H1 (cell line): ENCODE data around the gene CD53. TPM values are rescaled to one million over a fixed set of nuclear protein-coding genes. Genes with fewer than 3 reads are reported as not detected.

ENCODE experiments used
- BACH1 ChIP-seq: IDR thresholded peaks from 2 replicates; pipeline ENCODE4 v1.6.1; 2012; ENCODE audit warnings: low read length, improper control_type of control experiment
- HDAC2 ChIP-seq, 2 experiments: fragments of 300-600 bp in 1 of 2; sonication (generic) in 1 of 2; IDR thresholded peaks; 2 replicates each; pipeline ENCODE4 v1.6.1; 2011 to 2012; ENCODE audit warnings: low read depth in 2 of 2, low read length in 2 of 2, mild to moderate bottlenecking in 2 of 2, moderate library complexity in 2 of 2, borderline replicate concordance in 1 of 2, inconsistent platforms in 1 of 2
- JUND ChIP-seq: IDR thresholded peaks from 2 replicates; pipeline ENCODE4 v1.6.1; 2011; ENCODE audit warnings: mild to moderate bottlenecking, improper control_type of control experiment, low read length
- KDM5A ChIP-seq: fragments of 200-600 bp; IDR thresholded peaks from 2 replicates; pipeline ENCODE4 v1.7.1; 2012; ENCODE audit warnings: mild to moderate bottlenecking, low read length, inconsistent platforms, mixed read lengths
- NRF1 ChIP-seq: IDR thresholded peaks from 2 replicates; pipeline ENCODE4 v1.6.1; 2011; ENCODE audit warnings: mild to moderate bottlenecking, low read depth, low read length, improper control_type of control experiment
- RXRA ChIP-seq: IDR thresholded peaks from 2 replicates; pipeline ENCODE4 v1.6.1; 2011; ENCODE audit warnings: low read depth, mild to moderate bottlenecking, low read length, moderate library complexity; ENCODE audit not compliant: insufficient read depth
- polyA plus RNA-seq, 7 experiments: library from polyadenylated mRNA; depleted of rRNA in 3 of 7; stranded (reverse) in 5 of 7; unstranded in 2 of 7; fragments of >200 nt in 5 of 7; fragments of 200-250 nt in 2 of 7; gene quantifications; 1 replicate in 5 of 7; 2 replicates in 1 of 7; 4 replicates in 1 of 7; pipeline versions ENCODE4 v1.2.1 to v1.2.3, GENCODE V29; 2011 to 2013; ENCODE audit warnings: missing spikeins in 2 of 7, mixed read lengths in 2 of 7
- total RNA-seq: library from RNA; stranded (reverse); fragmentation: NEBNext Ultra II Directional; extraction: Animal tissue kit (Norgen Biotek cat#: 25700); gene quantifications from 2 replicates; pipeline ENCODE4 v1.2.1, GENCODE V29; 2021
- TF ChIP-seq, protein P1 (sequence below): fragments of 300-600 bp; sonication (generic); IDR thresholded peaks from 2 replicates; pipeline ENCODE4 v1.7.1; 2012; ENCODE audit warnings: low read length, moderate library complexity, mild to moderate bottlenecking, inconsistent platforms; ENCODE audit not compliant: insufficient replicate concordance

Gene CD53
- total and polyA plus RNA-seq, 2 of the 8 experiments (the other 6 are each of a cell fraction or from before 2014, with no cell fraction given), result 0.56 to 1.0 TPM

DNA sequence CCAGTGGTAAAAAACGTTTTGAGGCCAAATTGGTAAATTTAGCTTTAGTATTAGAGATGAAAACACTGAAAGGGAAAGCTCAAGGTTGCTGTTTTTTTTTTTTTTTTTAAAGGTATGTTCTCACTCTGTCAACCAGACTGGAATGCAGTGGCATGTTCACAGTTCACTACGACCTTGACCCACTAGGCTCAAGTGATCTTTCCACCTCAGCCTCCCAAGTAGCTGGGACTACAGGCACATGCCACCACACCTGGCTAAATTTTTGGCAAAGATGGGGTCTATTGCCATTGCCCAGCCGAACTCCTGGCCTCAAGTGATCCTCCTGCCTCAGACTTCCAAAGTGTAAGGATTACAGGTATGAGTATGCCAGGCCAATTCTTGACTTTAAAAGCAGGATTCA is 71.9 kb downstream of the CD53 start (continued):
- TF ChIP-seq BACH1, result no peak
- TF ChIP-seq HDAC2 (IDR thresholded peaks at IDR 0.05; ENCODE audit: borderline replicate concordance in 1 of 2, low read depth in 2 of 2, low read length in 2 of 2), result no peak
- no peak for TF ChIP-seq JUND
- TF ChIP-seq RXRA, result no peak
- TF ChIP-seq NRF1, result no peak
- TF ChIP-seq, protein P1, sequence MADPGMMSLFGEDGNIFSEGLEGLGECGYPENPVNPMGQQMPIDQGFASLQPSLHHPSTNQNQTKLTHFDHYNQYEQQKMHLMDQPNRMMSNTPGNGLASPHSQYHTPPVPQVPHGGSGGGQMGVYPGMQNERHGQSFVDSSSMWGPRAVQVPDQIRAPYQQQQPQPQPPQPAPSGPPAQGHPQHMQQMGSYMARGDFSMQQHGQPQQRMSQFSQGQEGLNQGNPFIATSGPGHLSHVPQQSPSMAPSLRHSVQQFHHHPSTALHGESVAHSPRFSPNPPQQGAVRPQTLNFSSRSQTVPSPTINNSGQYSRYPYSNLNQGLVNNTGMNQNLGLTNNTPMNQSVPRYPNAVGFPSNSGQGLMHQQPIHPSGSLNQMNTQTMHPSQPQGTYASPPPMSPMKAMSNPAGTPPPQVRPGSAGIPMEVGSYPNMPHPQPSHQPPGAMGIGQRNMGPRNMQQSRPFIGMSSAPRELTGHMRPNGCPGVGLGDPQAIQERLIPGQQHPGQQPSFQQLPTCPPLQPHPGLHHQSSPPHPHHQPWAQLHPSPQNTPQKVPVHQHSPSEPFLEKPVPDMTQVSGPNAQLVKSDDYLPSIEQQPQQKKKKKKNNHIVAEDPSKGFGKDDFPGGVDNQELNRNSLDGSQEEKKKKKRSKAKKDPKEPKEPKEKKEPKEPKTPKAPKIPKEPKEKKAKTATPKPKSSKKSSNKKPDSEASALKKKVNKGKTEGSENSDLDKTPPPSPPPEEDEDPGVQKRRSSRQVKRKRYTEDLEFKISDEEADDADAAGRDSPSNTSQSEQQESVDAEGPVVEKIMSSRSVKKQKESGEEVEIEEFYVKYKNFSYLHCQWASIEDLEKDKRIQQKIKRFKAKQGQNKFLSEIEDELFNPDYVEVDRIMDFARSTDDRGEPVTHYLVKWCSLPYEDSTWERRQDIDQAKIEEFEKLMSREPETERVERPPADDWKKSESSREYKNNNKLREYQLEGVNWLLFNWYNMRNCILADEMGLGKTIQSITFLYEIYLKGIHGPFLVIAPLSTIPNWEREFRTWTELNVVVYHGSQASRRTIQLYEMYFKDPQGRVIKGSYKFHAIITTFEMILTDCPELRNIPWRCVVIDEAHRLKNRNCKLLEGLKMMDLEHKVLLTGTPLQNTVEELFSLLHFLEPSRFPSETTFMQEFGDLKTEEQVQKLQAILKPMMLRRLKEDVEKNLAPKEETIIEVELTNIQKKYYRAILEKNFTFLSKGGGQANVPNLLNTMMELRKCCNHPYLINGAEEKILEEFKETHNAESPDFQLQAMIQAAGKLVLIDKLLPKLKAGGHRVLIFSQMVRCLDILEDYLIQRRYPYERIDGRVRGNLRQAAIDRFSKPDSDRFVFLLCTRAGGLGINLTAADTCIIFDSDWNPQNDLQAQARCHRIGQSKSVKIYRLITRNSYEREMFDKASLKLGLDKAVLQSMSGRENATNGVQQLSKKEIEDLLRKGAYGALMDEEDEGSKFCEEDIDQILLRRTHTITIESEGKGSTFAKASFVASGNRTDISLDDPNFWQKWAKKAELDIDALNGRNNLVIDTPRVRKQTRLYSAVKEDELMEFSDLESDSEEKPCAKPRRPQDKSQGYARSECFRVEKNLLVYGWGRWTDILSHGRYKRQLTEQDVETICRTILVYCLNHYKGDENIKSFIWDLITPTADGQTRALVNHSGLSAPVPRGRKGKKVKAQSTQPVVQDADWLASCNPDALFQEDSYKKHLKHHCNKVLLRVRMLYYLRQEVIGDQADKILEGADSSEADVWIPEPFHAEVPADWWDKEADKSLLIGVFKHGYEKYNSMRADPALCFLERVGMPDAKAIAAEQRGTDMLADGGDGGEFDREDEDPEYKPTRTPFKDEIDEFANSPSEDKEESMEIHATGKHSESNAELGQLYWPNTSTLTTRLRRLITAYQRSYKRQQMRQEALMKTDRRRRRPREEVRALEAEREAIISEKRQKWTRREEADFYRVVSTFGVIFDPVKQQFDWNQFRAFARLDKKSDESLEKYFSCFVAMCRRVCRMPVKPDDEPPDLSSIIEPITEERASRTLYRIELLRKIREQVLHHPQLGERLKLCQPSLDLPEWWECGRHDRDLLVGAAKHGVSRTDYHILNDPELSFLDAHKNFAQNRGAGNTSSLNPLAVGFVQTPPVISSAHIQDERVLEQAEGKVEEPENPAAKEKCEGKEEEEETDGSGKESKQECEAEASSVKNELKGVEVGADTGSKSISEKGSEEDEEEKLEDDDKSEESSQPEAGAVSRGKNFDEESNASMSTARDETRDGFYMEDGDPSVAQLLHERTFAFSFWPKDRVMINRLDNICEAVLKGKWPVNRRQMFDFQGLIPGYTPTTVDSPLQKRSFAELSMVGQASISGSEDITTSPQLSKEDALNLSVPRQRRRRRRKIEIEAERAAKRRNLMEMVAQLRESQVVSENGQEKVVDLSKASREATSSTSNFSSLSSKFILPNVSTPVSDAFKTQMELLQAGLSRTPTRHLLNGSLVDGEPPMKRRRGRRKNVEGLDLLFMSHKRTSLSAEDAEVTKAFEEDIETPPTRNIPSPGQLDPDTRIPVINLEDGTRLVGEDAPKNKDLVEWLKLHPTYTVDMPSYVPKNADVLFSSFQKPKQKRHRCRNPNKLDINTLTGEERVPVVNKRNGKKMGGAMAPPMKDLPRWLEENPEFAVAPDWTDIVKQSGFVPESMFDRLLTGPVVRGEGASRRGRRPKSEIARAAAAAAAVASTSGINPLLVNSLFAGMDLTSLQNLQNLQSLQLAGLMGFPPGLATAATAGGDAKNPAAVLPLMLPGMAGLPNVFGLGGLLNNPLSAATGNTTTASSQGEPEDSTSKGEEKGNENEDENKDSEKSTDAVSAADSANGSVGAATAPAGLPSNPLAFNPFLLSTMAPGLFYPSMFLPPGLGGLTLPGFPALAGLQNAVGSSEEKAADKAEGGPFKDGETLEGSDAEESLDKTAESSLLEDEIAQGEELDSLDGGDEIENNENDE, result no peak
- TF ChIP-seq KDM5A, result no peak
